Muscle of leg (tissue), 16 donors: Measurements from ENCODE around the gene C14orf180. TPM values are rescaled to one million over a fixed set of nuclear protein-coding genes. Genes with fewer than 3 reads are reported as not detected.

ENCODE experiments used
- DNase-seq: peaks from one replicate; pipeline ENCODE4 v3.0.0; 2013
- H3K27ac ChIP-seq: one replicate; pipeline ENCODE4 v1.5.1; 2013; ENCODE audit warnings: mild to moderate bottlenecking, low read length, control low read depth
- H3K27me3 ChIP-seq: one replicate; pipeline ENCODE4 v1.6.1; 2013; ENCODE audit warnings: low read length; ENCODE audit not compliant: control insufficient read depth, insufficient read depth
- H3K36me3 ChIP-seq: one replicate; pipeline ENCODE4 v1.6.1; 2013; ENCODE audit warnings: low read length; ENCODE audit not compliant: control insufficient read depth, insufficient read depth
- H3K4me1 ChIP-seq: one replicate; pipeline ENCODE4 v1.6.1; 2013; ENCODE audit warnings: low read length; ENCODE audit not compliant: control insufficient read depth, insufficient read depth
- H3K4me3 ChIP-seq: one replicate; pipeline ENCODE4 v1.5.1; 2013; ENCODE audit warnings: low read length, control low read depth
- H3K9me3 ChIP-seq: replicated peaks from 2 replicates; pipeline ENCODE4 v1.6.1; 2013; ENCODE audit warnings: low read depth, low read length; ENCODE audit not compliant: control insufficient read depth
- WGBS: methylation state at CpG from one replicate; pipeline ENCODE4 v1.1.5; 2013; ENCODE audit warnings: missing lambda C conversion rate; ENCODE audit not compliant: insufficient coverage; 5-methylcytosine and 5-hydroxymethylcytosine counted together
- long read RNA-seq, 11 donors: transcript quantifications; one replicate each; lab custom pipeline, GENCODE V29; 2026
- polyA plus RNA-seq, 8 donors: library from polyadenylated mRNA; unstranded; fragments of 120-200 nt; gene quantifications; one replicate each; pipeline versions ENCODE4 v1.2.1 to v1.2.3, GENCODE V29; 2013; ENCODE audit warnings: inconsistent platforms in 1 of 8, low replicate concordance in 1 of 8; ENCODE audit not compliant: insufficient read length in 8 of 8, insufficient read depth in 1 of 8
- total RNA-seq: library from RNA; stranded (reverse); fragments of 120-200 nt; gene quantifications from one replicate; pipeline ENCODE4 v1.2.4, GENCODE V29; 2013

Gene C14orf180
- total RNA-seq (18.8 TPM), polyA plus RNA-seq (10 to 100 TPM in 5 of 8 donors, 1 to 10 TPM in 3; 3.9 to 18.6 (median 11.3) TPM)
- long read RNA-seq, donor 1, partial matches to known transcripts, result 0 of 1 reads
- long read RNA-seq, donor 1, other reads (novel, unspliced or antisense), result 0 of 1 reads
- long read RNA-seq, donor 2, result 0 reads
- long read RNA-seq, donor 3, partial matches to known transcripts, result 0 of 4 reads
- long read RNA-seq, donor 3, other reads (novel, unspliced or antisense), result 0 of 4 reads
- long read RNA-seq, donor 4, partial matches to known transcripts, result 0 of 1 reads
- long read RNA-seq, donor 4, other reads (novel, unspliced or antisense), result 0 of 1 reads
- long read RNA-seq, donor 5, partial matches to known transcripts, result 0 of 2 reads
- long read RNA-seq, donor 5, other reads (novel, unspliced or antisense), result 0 of 2 reads
- long read RNA-seq, donor 6, transcript C14orf180-203 (5 exons, 2,551 nt), result major isoform, 7 of 10 reads
- long read RNA-seq, donor 6, partial matches to known transcripts, result 0 of 10 reads
- long read RNA-seq, donor 6, other reads (novel, unspliced or antisense), result 0 of 10 reads
- long read RNA-seq, donor 7, partial matches to known transcripts, result 0 of 1 reads
- long read RNA-seq, donor 7, other reads (novel, unspliced or antisense), result 0 of 1 reads
- long read RNA-seq, donor 8, result 0 reads
- long read RNA-seq, donor 9, partial matches to known transcripts, result 0 of 1 reads
- long read RNA-seq, donor 9, other reads (novel, unspliced or antisense), result 0 of 1 reads
- long read RNA-seq, donor 10, result 0 reads
- long read RNA-seq, donor 11, result 0 reads

DNA sequence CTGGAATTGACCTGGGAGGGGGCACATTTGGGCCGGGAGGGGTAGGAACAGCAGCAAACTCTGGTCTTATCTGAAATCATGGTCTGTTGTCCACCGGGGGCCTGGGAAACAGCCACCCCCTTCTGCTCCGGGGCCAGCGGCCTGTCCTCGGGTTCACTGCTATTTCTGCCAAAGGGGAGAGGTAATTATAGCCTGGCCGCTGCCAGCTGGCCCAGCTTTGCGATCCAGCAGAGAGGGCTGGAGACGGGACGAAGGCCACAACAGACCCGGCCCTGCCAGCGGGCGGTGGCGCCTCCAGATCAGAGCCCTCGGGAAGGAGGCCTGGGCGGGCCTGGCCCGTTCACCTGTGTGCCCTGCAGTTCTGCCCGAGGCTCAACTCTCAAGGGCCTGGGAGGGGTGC, at the start of gene C14orf180:
Gene C14orf180, plus strand, starts transcription at position 258 of the 400 bp plus-strand sequence. CDS start 6,667 bp downstream, outside the sequence.
- 36% methylated on average over 16 of the region's 17 CpGs for WGBS
- Histone ChIP-seq H3K27me3 (no peaks in the 10 kb centered on the region), H3K9me3 (no peaks in the 10 kb centered on the region), H3K27ac (peak within 1 kb of the TSS; percentile 75), H3K4me1 (peaks cover 97% of the 10 kb centered on the region), H3K4me3 (peak within 1 kb of the TSS; percentile 31), H3K36me3 (no peaks in the 10 kb centered on the region)
- peak; percentile 61 for DNase-seq

DNA sequence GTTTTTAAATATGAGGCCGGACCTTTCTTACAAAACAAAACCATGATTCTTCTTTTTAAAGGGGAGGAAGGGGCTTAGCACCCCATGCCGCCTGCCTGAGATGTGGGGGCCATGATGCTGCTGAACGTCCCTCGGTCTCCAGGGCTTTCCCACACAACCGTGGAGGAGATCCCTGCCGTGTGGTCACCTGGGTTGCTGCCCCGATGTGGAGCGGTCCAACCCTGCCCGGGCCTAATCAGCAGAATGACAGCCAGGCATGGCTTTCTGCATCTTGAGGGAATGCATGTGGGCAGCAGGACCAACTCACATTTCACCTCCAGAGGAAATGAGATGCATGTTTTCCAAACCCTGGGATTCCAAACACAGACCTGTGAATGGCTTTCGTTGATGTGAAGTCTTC, 48.9 kb upstream of the C14orf180 start:
- Histone ChIP-seq H3K27me3 (peaks cover 2% of the 10 kb centered on the region), H3K9me3 (peaks cover 3% of the 10 kb centered on the region), H3K27ac (no peak overlapping the region), H3K36me3 (no peaks in the 10 kb centered on the region), H3K4me3 (no peak overlapping the region), H3K4me1 (no peaks in the 10 kb centered on the region)
- no peak for DNase-seq
- 69% methylated on average over 9 of the region's 10 CpGs for WGBS

DNA sequence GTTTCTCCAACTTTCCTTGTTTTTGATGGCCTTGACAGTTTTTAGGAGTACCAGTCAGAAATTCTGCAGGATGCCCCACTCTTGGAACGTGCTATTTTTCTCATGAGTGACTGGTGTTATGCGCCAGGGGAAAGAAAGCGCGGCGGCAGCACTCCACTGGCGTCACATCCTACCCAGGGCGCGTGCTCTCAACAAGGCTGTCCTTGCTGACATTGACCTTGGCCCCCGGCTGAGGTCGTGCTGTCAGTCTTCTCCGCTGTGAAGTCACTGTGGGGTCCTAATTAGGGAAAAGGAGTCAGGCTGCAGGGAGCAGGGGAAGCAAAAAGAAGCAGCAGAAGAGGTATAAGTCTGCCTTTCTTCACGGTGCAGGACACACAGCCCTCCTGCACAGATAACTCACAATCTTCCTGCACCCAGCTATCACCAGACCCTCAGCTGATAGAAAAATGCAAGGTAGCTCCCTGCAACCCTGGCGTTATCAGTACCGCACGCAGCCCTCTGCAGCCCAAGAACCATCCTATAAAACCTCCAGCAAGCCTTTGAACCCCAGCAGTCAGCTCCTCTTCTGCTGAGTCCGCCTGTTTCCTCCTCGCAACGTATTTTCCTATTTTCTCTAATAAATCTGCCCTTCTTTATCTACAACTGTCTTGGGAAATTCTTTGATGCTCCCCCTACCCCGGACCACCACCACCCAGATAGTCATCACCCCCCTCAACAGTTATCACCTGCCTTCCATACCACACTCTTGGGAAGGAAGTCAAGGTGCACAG, 48.0 kb upstream of the C14orf180 start:
- Histone ChIP-seq H3K4me1 (no peaks in the 10 kb centered on the region), H3K27ac (no peak overlapping the region), H3K4me3 (no peak overlapping the region), H3K27me3 (peaks cover 3% of the 10 kb centered on the region), H3K9me3 (peaks cover 3% of the 10 kb centered on the region), H3K36me3 (no peaks in the 10 kb centered on the region)
- DNase-seq, result no peak
- 66% methylated on average over 14 of the region's 19 CpGs for WGBS

DNA sequence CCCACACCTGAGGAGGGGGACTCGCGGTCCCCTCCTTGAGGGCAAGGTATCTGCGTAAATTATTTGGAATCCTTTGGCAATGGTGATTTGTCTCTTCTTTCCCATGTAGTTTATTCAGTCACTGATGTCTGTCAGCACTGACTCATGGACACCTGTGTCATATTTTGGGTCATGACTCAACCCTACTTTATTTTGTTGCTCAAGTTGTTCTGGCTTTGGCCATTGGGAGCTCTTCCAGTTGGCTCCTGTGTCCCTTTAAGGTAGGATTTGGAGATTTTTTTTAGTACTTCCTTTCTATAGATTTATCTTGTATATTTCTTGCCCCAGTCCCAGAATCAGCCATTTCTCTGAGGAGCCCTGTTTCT, 47.4 kb upstream of the C14orf180 start:
- Histone ChIP-seq H3K36me3 (no peaks in the 10 kb centered on the region), H3K4me3 (no peak overlapping the region), H3K27ac (no peak overlapping the region), H3K9me3 (peaks cover 3% of the 10 kb centered on the region), H3K27me3 (peaks cover 9% of the 10 kb centered on the region), H3K4me1 (no peaks in the 10 kb centered on the region)
- no CpG with 5 or more reads among the region's 3 CpGs for WGBS
- no peak for DNase-seq

DNA sequence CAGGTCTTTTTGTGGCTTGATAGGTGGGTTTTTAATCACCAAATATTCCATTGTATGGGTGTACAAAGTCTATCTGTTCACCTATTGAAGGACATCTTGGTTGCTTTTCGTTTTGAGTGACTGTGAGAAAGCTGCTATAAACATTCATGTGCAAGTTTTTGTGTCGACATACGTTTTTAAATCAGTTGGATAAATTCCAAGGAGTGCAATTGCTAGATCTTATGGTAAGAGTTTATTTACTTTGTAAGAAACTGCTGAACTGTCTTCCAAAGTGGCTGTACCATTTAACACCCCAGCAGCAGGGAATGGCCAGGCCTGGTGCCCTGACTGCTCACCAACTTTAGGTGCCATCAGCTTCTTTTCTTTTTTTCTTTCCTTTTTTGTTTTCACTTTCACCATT, 45.5 kb upstream of the C14orf180 start:
- Histone ChIP-seq H3K27me3 (peaks cover 14% of the 10 kb centered on the region), H3K27ac (no peak overlapping the region), H3K9me3 (no peaks in the 10 kb centered on the region), H3K36me3 (no peaks in the 10 kb centered on the region), H3K4me1 (peaks cover 3% of the 10 kb centered on the region), H3K4me3 (no peak overlapping the region)
- DNase-seq, result no peak
- WGBS, result 60% methylated on average over 2 of the region's 3 CpGs

DNA sequence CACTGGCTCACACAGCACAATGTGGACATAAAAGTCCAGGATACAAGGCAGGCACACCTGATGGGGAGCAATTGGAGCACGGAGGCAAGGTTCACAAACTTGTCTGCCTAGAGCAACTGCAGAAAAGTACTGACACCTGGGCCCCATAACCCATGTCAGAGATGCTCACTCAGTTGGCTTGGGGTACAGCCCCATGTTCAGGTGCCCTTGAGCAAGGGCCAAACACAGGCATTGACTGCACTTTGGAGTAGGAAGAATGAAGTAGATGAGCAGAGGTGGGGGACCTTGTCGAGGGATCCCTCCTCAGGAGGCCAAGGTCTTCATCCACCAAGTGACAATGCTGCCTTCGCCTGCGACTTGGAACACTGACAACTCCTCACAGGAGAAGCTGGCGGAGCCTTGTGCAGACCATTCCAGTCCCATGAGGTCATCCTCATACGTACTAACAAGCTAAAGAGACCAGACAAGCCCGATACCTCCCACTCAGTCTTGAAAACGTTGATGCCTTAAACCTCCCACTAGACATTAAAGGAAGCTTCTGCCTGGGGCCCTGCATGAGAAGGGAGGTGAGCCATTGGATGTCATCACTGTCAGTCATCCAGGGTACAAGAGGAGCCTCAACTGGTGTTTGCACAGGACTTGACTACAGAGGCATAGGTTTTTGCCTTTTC, 42.5 kb upstream of the C14orf180 start:
- 49% methylated on average over 5 of the region's 8 CpGs for WGBS
- Histone ChIP-seq H3K27ac (no peak overlapping the region), H3K27me3 (peaks cover 14% of the 10 kb centered on the region), H3K4me3 (no peak overlapping the region), H3K36me3 (no peaks in the 10 kb centered on the region), H3K9me3 (no peaks in the 10 kb centered on the region), H3K4me1 (peaks cover 3% of the 10 kb centered on the region)
- DNase-seq, result peak; percentile 43

DNA sequence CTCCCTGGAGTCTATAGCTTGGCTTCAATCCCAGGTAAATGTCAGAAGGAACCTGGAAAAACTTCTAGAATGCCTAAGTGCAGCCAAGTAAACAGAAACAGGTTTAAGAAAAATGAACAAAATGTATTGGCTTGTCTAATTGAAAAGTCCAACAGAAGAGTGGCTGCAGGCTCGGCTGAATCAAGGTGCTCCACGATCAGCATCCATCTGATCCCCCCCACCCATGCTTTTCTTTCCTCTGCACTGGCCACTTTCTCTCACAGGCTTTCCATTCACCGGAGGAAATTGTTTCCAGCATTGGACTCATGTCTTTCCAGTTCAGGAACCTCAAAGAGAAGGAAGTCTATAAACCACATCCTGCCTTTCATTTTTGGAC, 42.0 kb upstream of the C14orf180 start:
- 35% methylated on average over 3 of the region's 3 CpGs for WGBS

DNA sequence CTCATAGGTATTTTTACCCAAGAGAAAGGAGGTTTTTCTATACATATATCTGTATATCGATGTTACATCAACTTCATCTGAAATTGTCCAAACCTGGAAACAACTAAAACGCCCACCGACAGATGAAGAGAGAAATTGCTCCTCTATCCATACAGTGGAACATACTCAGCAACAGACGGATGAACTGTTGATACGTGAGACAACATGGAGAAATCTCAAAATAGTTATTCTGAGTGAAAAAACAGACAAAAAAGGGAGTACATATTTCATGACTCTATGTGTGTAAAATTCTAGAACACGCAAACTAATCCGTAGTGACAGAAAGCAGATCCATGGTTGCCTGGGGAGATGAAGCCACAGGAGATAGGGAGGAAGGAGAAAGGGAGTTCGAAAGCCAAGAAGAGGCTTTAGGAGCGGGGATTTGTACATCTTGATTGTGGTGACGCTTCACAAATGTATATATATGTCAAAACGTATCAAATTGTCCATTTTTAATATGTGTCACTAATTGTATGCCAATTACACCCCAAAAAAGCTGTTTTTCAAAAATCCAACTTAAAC, 37.6 kb upstream of the C14orf180 start:
- WGBS, result 83% methylated on average over 2 of the region's 11 CpGs
- peaks cover 46% of the 10 kb centered on the region for H3K27me3 ChIP-seq
- no peaks in the 10 kb centered on the region for H3K36me3 ChIP-seq

More for the DNA sequence above, 42.0 kb upstream of the C14orf180 start:
- no peak for DNase-seq
- Histone ChIP-seq H3K36me3 (no peaks in the 10 kb centered on the region), H3K4me3 (no peak overlapping the region), H3K9me3 (no peaks in the 10 kb centered on the region), H3K27me3 (peaks cover 14% of the 10 kb centered on the region), H3K27ac (no peak overlapping the region), H3K4me1 (peaks cover 3% of the 10 kb centered on the region)

More for the DNA sequence above, 37.6 kb upstream of the C14orf180 start:
- Histone ChIP-seq H3K27ac (no peak overlapping the region), H3K4me3 (no peak overlapping the region), H3K4me1 (peaks cover 12% of the 10 kb centered on the region), H3K9me3 (no peaks in the 10 kb centered on the region)
- DNase-seq, result no peak
